CD14-positive monocyte (primary cell): ENCODE data around the gene FAM9B. TPM values are rescaled to one million over a fixed set of nuclear protein-coding genes. Genes with fewer than 3 reads are reported as not detected.

ENCODE experiments used
- DNase-seq, 3 donors: peaks; one replicate each; pipeline ENCODE4 v3.0.0-alpha.2; 2011 to 2022
- H2AFZ ChIP-seq: 2 replicates; pipeline ENCODE4 v1.6.0; 2012; ENCODE audit warnings: mild to moderate bottlenecking, low read depth, low read length, inconsistent platforms; ENCODE audit not compliant: insufficient read depth, poor library complexity, severe bottlenecking
- H3K27ac ChIP-seq, 2 donors: 1 replicate in 1 of 2; 2 replicates in 1 of 2; pipeline ENCODE4 v1.5.1; 2012 to 2013; ENCODE audit warnings: low read length in 2 of 2, control low read depth in 1 of 2, inconsistent platforms in 1 of 2, low read depth in 1 of 2, mild to moderate bottlenecking in 1 of 2
- H3K27me3 ChIP-seq, 2 donors: one replicate each; pipeline versions ENCODE4 v1.6.0 to v1.6.1; 2011 to 2013; ENCODE audit warnings: low read length in 2 of 2; ENCODE audit not compliant: control insufficient read depth in 2 of 2, insufficient read depth in 2 of 2
- H3K36me3 ChIP-seq, 2 donors: replicated peaks in 1 of 2; 1 replicate in 1 of 2; 2 replicates in 1 of 2; pipeline versions ENCODE4 v1.5.1 to v1.6.1; 2012 to 2013; ENCODE audit warnings: low read length in 2 of 2, control low read depth in 1 of 2, inconsistent platforms in 1 of 2, mild to moderate bottlenecking in 1 of 2; ENCODE audit not compliant: insufficient read depth in 2 of 2, control insufficient read depth in 1 of 2
- H3K4me1 ChIP-seq, 2 donors: 1 replicate in 1 of 2; 2 replicates in 1 of 2; pipeline versions ENCODE4 v1.5.1 to v1.6.1; 2012 to 2013; ENCODE audit warnings: low read length in 2 of 2, control low read depth in 1 of 2, inconsistent platforms in 1 of 2, mild to moderate bottlenecking in 1 of 2, moderate library complexity in 1 of 2; ENCODE audit not compliant: insufficient read depth in 2 of 2, control insufficient read depth in 1 of 2
- H3K4me2 ChIP-seq: replicated peaks from 2 replicates; pipeline ENCODE3; 2012; ENCODE audit warnings: low read length, moderate library complexity, mild to moderate bottlenecking; ENCODE audit not compliant: poor library complexity, severe bottlenecking; ENCODE audit errors: extremely low read depth
- H3K4me3 ChIP-seq, 3 experiments: fragments of 200-600 bp in 1 of 3; sonication (generic) in 1 of 3; replicated peaks in 1 of 3; 1 replicate in 2 of 3; 2 replicates in 1 of 3; pipeline ENCODE4 v1.5.1; 2011 to 2013; ENCODE audit warnings: low read length in 3 of 3, mild to moderate bottlenecking in 3 of 3, control low read depth in 2 of 3, low read depth in 2 of 3, inconsistent platforms in 1 of 3, moderate library complexity in 1 of 3
- H3K79me2 ChIP-seq: 2 replicates; pipeline ENCODE4 v1.6.0; 2012; ENCODE audit warnings: mild to moderate bottlenecking, control low read depth, inconsistent platforms, low read length, moderate library complexity; ENCODE audit not compliant: insufficient read depth
- H3K9ac ChIP-seq: 2 replicates; pipeline ENCODE4 v1.6.0; 2017; ENCODE audit warnings: low read length, mild to moderate bottlenecking; ENCODE audit not compliant: insufficient read depth, poor library complexity, severe bottlenecking
- H3K9me3 ChIP-seq, 2 donors: replicated peaks in 1 of 2; 1 replicate in 1 of 2; 2 replicates in 1 of 2; pipeline versions ENCODE4 v1.5.1 to v1.6.1; 2012 to 2013; ENCODE audit warnings: low read length in 2 of 2, control low read depth in 1 of 2; ENCODE audit not compliant: control insufficient read depth in 1 of 2, insufficient read depth in 1 of 2
- H4K20me1 ChIP-seq: 2 replicates; pipeline ENCODE4 v1.6.0; 2012; ENCODE audit warnings: mild to moderate bottlenecking, low read length, control low read depth, moderate library complexity; ENCODE audit not compliant: insufficient read depth
- H3K27ac Mint-ChIP-seq, 7 donors: one replicate each; pipeline ENCODE4 v1.8.0; 2020; ENCODE audit warnings: mild to moderate bottlenecking in 7 of 7, mixed read lengths in 7 of 7, moderate library complexity in 6 of 7, inconsistent platforms in 2 of 7
- H3K27me3 Mint-ChIP-seq, 3 donors: one replicate each; pipeline ENCODE4 v1.8.0; 2021 to 2022; ENCODE audit warnings: low read depth in 3 of 3, mild to moderate bottlenecking in 3 of 3, mixed read lengths in 3 of 3, moderate library complexity in 3 of 3, inconsistent platforms in 1 of 3
- H3K36me3 Mint-ChIP-seq, 2 donors: one replicate each; pipeline ENCODE4 v1.8.0; 2020; ENCODE audit warnings: mixed read lengths in 2 of 2, inconsistent platforms in 1 of 2, mild to moderate bottlenecking in 1 of 2
- H3K4me1 Mint-ChIP-seq: one replicate; pipeline ENCODE4 v1.8.0; 2020; ENCODE audit warnings: mild to moderate bottlenecking, mixed read lengths
- H3K4me3 Mint-ChIP-seq, 2 donors: one replicate each; pipeline ENCODE4 v1.8.0; 2020; ENCODE audit warnings: mild to moderate bottlenecking in 2 of 2, mixed read lengths in 2 of 2, moderate library complexity in 1 of 2
- H3K9me3 Mint-ChIP-seq, 7 donors: one replicate each; pipeline ENCODE4 v1.8.0; 2020 to 2022; ENCODE audit warnings: mixed read lengths in 7 of 7, mild to moderate bottlenecking in 6 of 7, moderate library complexity in 6 of 7, inconsistent platforms in 2 of 7
- WGBS: methylation state at CpG from one replicate; pipeline ENCODE4 v1.1.5; 2013; ENCODE audit warnings: missing lambda C conversion rate; ENCODE audit not compliant: insufficient coverage; 5-methylcytosine and 5-hydroxymethylcytosine counted together
- intact Hi-C, 2 donors: fragments of 100-400 bp; cut with micrococcal nuclease; formaldehyde crosslinking; loops; one replicate each; pipeline versions ENCODE4 v1.15.0 to v1.15.1; 2023
- polyA plus RNA-seq, 3 donors: library from polyadenylated mRNA; depleted of rRNA in 1 of 3; unstranded in 2 of 3; stranded (reverse) in 1 of 3; fragments of 300-500 nt in 2 of 3; fragments of >200 nt in 1 of 3; fragmentation: Illumina TruSeq in 2 of 3; gene quantifications; 1 replicate in 2 of 3; 2 replicates in 1 of 3; pipeline ENCODE4 v1.2.3, GENCODE V29; 2012 to 2021
- TF ChIP-seq, protein P1 (sequence below): fragments of 200-600 bp; IDR thresholded peaks from one replicate; pipeline ENCODE4 v1.8.0; 2022; ENCODE audit warnings: antibody characterized with exemption, mild to moderate bottlenecking

The FAM9B gene
- polyA plus RNA-seq, 3 donors, result 0.73 TPM; not detected in 2

GRCh38 chrX:9038244-9038643 lies 4.3 kb upstream of the FAM9B start:
- Mint-ChIP-seq H3K27me3 (peaks cover 0 to 6% (median 3%) of the 10 kb centered on the region in 3 donors), H3K36me3 (no peaks in the 10 kb centered on the region), H3K9me3 (peaks cover 0 to 10% (median 0%) of the 10 kb centered on the region in 7 donors), H3K27ac (no peak overlapping the region), H3K4me1 (no peaks in the 10 kb centered on the region), H3K4me3 (no peak overlapping the region)
- H4K20me1 ChIP-seq, result no peaks in the 10 kb centered on the region
- H3K79me2 ChIP-seq, result no peaks in the 10 kb centered on the region
- WGBS, result 100% methylated on average over 1 of the region's 4 CpGs
- H3K27ac ChIP-seq, result no peak overlapping the region
- H3K9ac ChIP-seq, result no peak overlapping the region
- H3K27me3 ChIP-seq, result peaks cover 0 to 2% of the 10 kb centered on the region in 2 donors
- no peaks in the 10 kb centered on the region for H3K36me3 ChIP-seq
- H3K9me3 ChIP-seq, result peaks cover 0 to 5% of the 10 kb centered on the region in 2 donors
- H2AFZ ChIP-seq, result no peak overlapping the region
- TF ChIP-seq, protein P1, sequence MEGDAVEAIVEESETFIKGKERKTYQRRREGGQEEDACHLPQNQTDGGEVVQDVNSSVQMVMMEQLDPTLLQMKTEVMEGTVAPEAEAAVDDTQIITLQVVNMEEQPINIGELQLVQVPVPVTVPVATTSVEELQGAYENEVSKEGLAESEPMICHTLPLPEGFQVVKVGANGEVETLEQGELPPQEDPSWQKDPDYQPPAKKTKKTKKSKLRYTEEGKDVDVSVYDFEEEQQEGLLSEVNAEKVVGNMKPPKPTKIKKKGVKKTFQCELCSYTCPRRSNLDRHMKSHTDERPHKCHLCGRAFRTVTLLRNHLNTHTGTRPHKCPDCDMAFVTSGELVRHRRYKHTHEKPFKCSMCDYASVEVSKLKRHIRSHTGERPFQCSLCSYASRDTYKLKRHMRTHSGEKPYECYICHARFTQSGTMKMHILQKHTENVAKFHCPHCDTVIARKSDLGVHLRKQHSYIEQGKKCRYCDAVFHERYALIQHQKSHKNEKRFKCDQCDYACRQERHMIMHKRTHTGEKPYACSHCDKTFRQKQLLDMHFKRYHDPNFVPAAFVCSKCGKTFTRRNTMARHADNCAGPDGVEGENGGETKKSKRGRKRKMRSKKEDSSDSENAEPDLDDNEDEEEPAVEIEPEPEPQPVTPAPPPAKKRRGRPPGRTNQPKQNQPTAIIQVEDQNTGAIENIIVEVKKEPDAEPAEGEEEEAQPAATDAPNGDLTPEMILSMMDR, result no peak
- intact Hi-C loops, result no loop called here
- no peak overlapping the region for H3K4me2 ChIP-seq
- DNase-seq, result no peak
- no peak overlapping the region for H3K4me3 ChIP-seq
- no peaks in the 10 kb centered on the region for H3K4me1 ChIP-seq

DNA sequence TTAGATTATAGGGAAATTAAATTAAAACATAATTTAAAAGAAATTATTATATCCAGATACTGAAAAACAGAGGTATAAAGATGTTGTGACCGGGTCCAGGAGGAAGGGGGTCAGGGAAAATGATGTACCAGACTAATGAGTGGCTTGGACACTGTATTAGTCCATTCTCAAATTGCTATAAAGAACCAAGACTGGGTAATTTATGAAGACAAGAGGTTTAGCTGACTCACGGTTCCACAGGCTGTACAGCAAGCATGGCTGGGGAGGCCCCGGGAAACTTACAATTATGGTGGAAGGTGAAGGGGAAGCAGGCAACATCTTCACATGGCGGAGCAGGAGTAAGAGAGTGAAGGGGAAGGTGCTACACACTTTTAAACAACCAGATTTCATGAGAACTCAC lies 3.4 kb upstream of the FAM9B start:
- Histone ChIP-seq H4K20me1 (no peaks in the 10 kb centered on the region), H3K9me3 (peaks cover 0 to 5% of the 10 kb centered on the region in 2 donors), H3K27ac (no peak overlapping the region), H3K36me3 (no peaks in the 10 kb centered on the region), H3K27me3 (peaks cover 0 to 2% of the 10 kb centered on the region in 2 donors), H3K4me2 (no peak overlapping the region), H2AFZ (no peak overlapping the region), H3K79me2 (no peaks in the 10 kb centered on the region), H3K9ac (no peak overlapping the region), H3K4me3 (no peak overlapping the region), H3K4me1 (no peaks in the 10 kb centered on the region)
- DNase-seq, result no peak
- no peak overlapping the region for H3K27ac Mint-ChIP-seq
- no peak overlapping the region for H3K4me3 Mint-ChIP-seq
- TF ChIP-seq, protein P1, result no peak
- WGBS, result no CpG with 5 or more reads among the region's 4 CpGs
- no peaks in the 10 kb centered on the region for H3K36me3 Mint-ChIP-seq
- peaks cover 0 to 4% (median 3%) of the 10 kb centered on the region in 3 donors for H3K27me3 Mint-ChIP-seq
- intact Hi-C loops, result no loop called here
- peaks cover 0 to 10% (median 0%) of the 10 kb centered on the region in 7 donors for H3K9me3 Mint-ChIP-seq
- no peaks in the 10 kb centered on the region for H3K4me1 Mint-ChIP-seq
